Dermis microvascular lymphatic vessel endothelial cell (primary cell): ENCODE data around the gene TMEM187. TPM values are rescaled to one million over a fixed set of nuclear protein-coding genes. Genes with fewer than 3 reads are reported as not detected.

Source experiments
- DNase-seq, 2 donors: peaks; one replicate each; pipeline versions ENCODE4 v3.0.0 to v3.0.0-alpha.2; 2010; ENCODE audit warnings: low read depth in 2 of 2
- total RNA-seq: library from RNA; depleted of rRNA; stranded (reverse); fragments of >200 nt; gene quantifications from 2 replicates; pipeline ENCODE4 v1.2.1, GENCODE V29; 2014

The TMEM187 gene
- total RNA-seq, 1 donor from 2014 or later: 2.7 TPM

- peak; percentile 30 to 77 for DNase-seq
Observed at GRCh38 chrX:153934762-153935325, 37.7 kb upstream of the TMEM187 start, which contains the start of gene NAA10. TSS of gene NAA10 (minus strand) at chrX:153935037. CDS start at chrX:153934904, 133 bp downstream.

GRCh38 chrX:153935326-153935851 lies 37.2 kb upstream of the TMEM187 start:
- DNase-seq: no peak

GRCh38 chrX:153937056-153937455 lies 35.5 kb upstream of the TMEM187 start:
- DNase-seq: no peak

GRCh38 chrX:153938226-153938786 lies 34.2 kb upstream of the TMEM187 start:
- no peak for DNase-seq

DNA sequence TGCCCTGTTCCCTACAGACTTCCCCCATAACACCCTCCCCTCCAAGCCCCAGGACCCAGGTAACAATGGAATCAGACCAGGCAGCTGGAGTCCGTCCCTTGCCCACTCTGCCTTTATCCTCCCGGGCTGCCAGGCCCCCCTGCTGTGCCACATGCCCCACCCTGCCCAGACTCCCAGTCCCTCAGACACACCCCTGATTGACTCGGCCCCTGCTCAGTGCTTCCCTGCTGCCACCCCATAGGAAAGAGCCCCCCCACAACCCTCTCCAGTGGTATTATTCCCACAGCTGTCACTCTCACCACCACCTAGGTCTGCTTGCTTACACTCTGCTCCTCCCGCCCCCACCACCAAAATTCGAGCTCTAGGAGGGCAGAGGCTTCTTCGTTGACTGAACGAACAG lies 33.0 kb upstream of the TMEM187 start:
- DNase-seq: no peak

- DNase-seq: no peak
Observed at GRCh38 chrX:153941336-153942252, 31.0 kb upstream of the TMEM187 start.

DNA sequence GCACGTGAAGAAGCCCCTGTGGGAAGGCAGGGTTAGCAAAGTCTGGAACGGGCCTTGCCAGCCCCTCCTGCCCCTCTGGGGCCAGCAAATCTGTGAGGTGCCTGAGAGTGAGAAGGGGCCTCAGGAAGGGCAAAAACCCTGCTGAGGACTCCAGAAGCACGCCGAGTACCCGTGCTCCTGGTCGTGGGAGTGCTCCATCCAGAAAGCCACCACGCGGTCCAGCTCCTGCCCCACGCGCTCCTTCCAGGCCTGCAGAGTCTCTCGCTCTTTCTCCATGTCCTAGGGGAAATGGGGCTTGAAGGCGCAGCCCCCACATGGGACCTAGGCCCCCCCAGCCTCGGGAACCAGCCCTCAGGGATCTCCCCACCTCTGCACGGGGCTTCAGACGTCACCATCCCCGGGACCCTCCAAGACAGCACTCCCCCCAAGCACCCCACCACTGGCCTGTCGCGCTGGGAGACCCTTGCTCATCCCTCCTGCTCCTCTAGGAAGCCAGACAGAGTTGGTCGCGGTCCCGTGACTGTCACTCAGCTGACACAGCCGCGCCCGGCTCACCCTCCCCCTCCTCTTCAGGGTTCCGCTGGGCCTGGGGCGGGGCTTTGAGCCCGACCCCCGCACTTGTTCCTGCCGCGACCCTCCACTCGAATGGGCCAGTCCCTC lies 28.3 kb upstream of the TMEM187 start, which contains the start of gene RENBP:
Gene RENBP (minus strand): TSS at position 504 of the 660 bp plus-strand sequence. CDS start 33 bp downstream, at position 471.
- DNase-seq: no peak

DNA sequence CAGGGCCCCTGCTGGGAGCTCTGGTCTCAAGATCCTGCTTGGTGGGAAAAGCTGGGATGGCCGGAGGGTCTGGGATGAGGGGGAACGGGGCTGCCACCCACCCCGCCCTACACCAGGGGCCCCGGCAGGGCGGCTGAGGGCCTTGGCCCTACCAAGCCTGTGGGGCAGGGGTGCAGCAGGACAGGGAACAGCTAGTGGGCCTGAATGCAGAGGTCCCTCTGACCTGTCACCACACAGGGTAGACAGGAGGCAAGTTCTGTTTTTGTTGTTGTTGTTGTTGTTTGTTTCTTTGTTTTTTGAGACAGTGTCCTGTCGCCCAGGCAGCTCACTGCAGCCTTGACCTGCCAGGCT lies 27.8 kb upstream of the TMEM187 start:
- DNase-seq: no peak

GRCh38 chrX:153945956-153946943 lies 26.3 kb upstream of the TMEM187 start:
- DNase-seq: no peak

- DNase-seq: peak; percentile 83 to 84
Observed at GRCh38 chrX:153947009-153947769, 25.4 kb upstream of the TMEM187 start.

- peak in 1 of 2 donors; percentile 30 for DNase-seq
Observed at GRCh38 chrX:153948002-153948466, 24.5 kb upstream of the TMEM187 start.

GRCh38 chrX:153948847-153949805 lies 23.4 kb upstream of the TMEM187 start:
- peak in 1 of 2 donors; percentile 22 for DNase-seq

- no peak for DNase-seq
Observed at GRCh38 chrX:153950127-153950526, 22.4 kb upstream of the TMEM187 start.

GRCh38 chrX:153951683-153952372 lies 20.7 kb upstream of the TMEM187 start:
- DNase-seq: no peak

DNA sequence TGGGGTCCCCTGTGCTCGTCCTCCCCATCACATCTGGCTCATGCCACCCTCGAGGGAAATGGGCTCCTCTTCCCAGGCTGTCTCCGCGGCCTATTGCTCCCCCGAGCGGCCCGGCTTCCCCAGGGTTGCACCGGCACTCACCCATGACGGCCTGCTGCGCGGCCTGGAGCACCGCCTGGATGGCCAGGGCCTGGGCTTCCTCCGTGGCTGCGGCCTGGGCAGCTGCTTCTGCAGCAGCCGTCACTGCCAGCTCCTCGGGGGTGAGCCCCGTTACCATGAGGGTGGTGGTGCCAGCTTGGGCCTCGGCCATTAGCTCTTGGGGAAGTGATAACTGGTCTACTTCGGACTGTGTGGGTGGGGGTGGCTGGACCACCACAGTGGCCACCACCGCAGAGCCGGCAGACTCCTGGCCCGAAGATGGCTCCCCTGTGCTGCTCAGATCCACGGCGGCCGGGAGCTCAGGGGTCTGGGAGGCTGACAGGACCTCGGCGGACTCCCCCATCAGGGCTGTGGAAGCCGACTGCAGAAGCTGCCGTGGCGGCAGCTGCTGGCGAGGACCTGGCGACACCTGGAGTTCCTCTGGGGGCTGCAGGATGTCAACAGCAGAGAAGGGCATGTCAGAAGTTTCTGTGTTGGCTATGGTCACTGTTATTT lies 20.1 kb upstream of the TMEM187 start:
- no peak for DNase-seq

GRCh38 chrX:153953342-153953830 lies 19.2 kb upstream of the TMEM187 start:
- peak; percentile 29 to 47 for DNase-seq
